ENCODE data around the gene FAM53A.

The FAM53A gene

DNA sequence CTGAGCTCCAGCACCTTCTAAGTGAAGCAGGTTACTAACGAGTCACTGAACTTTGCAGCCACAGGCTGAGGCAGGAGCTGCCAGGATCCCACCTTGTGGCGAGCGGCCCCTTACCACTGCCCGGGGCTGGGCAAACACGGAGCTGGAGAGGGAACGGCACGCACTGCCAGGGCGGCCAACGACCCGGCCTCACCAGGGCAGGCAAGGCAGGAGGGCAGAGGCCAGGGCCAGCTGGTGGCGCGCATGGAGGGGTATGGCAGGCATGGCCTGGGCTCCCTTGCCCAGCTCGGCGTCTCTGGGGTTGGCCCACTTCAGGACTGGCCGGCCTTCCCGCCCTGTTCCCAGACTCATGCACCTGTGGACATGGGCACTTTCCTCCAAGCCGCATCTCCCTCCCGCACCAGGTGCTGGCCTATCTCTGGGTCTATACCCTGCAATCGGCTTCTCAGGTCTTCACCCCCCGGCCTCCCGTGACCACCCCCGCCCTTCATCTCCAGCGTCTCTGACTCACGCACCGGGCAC, 64.9 kb downstream of the FAM53A start:
- H3K36me3 ChIP-seq (ENCODE audit: control insufficient read depth, insufficient read depth, low read length) = no peaks in the 10 kb centered on the region
- no peak for DNase-seq (ENCODE audit: low read depth, low spot score)
- WGBS (ENCODE audit: insufficient coverage, insufficient read length) = no CpG with 5 or more reads among the region's 25 CpGs
- no peaks in the 10 kb centered on the region for H3K27me3 ChIP-seq (ENCODE audit: control insufficient read depth, insufficient read depth, low read length)
- no peak overlapping the region for H3K4me3 ChIP-seq (ENCODE audit: low read length)
- no peaks in the 10 kb centered on the region; the same call in 1 of the 2 replicates for H3K4me1 ChIP-seq (ENCODE audit: control insufficient read depth, insufficient read depth, low read length)
- no peaks in the 10 kb centered on the region for H3K9me3 ChIP-seq (ENCODE audit: control insufficient read depth, insufficient read depth, low read length)
- no peak overlapping the region for H3K27ac ChIP-seq (ENCODE audit: low read length)

GRCh38 chr4:1618438-1618837, 65.7 kb downstream of the FAM53A start:
- Histone ChIP-seq H3K36me3 (ENCODE audit: control insufficient read depth, insufficient read depth, low read length) (no peaks in the 10 kb centered on the region), H3K27ac (ENCODE audit: low read length) (no peak overlapping the region), H3K9me3 (ENCODE audit: control insufficient read depth, insufficient read depth, low read length) (no peaks in the 10 kb centered on the region), H3K4me3 (ENCODE audit: low read length) (no peak overlapping the region), H3K27me3 (ENCODE audit: control insufficient read depth, insufficient read depth, low read length) (no peaks in the 10 kb centered on the region), H3K4me1 (ENCODE audit: control insufficient read depth, insufficient read depth, low read length) (no peaks in the 10 kb centered on the region; the same call in 1 of the 2 replicates)
- no CpG with 5 or more reads among the region's 12 CpGs for WGBS (ENCODE audit: insufficient coverage, insufficient read length)
- no peak for DNase-seq (ENCODE audit: low read depth, low spot score)

DNA sequence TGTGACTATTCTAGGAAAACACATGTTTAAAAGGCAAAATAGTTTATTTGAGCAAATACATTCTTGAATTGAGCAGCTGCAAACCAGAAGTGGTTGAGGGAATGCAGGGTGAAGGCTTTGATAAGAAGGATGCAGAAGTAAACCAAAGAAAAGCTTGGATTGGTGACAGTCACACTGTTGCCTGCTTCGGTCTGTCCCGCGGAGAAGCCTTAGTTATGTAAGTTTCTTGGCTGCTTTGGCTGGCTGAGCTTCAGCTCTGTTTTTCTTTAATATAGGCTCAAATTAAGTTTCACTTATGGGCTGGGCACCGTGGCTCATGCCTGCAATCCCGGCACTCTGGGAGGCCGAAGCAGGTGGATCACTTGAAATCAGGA, 67.6 kb downstream of the FAM53A start:
- DNase-seq (ENCODE audit: low read depth, low spot score) = no peak
- WGBS (ENCODE audit: insufficient coverage, insufficient read length) = no CpG with 5 or more reads among the region's 6 CpGs
- H3K27me3 ChIP-seq (ENCODE audit: control insufficient read depth, insufficient read depth, low read length) = no peaks in the 10 kb centered on the region
- no peaks in the 10 kb centered on the region for H3K36me3 ChIP-seq (ENCODE audit: control insufficient read depth, insufficient read depth, low read length)
- H3K4me1 ChIP-seq (ENCODE audit: control insufficient read depth, insufficient read depth, low read length) = no peaks in the 10 kb centered on the region; the same call in 1 of the 2 replicates
- H3K27ac ChIP-seq (ENCODE audit: low read length) = no peak overlapping the region
- H3K4me3 ChIP-seq (ENCODE audit: low read length) = no peak overlapping the region
- H3K9me3 ChIP-seq (ENCODE audit: control insufficient read depth, insufficient read depth, low read length) = no peaks in the 10 kb centered on the region

DNA sequence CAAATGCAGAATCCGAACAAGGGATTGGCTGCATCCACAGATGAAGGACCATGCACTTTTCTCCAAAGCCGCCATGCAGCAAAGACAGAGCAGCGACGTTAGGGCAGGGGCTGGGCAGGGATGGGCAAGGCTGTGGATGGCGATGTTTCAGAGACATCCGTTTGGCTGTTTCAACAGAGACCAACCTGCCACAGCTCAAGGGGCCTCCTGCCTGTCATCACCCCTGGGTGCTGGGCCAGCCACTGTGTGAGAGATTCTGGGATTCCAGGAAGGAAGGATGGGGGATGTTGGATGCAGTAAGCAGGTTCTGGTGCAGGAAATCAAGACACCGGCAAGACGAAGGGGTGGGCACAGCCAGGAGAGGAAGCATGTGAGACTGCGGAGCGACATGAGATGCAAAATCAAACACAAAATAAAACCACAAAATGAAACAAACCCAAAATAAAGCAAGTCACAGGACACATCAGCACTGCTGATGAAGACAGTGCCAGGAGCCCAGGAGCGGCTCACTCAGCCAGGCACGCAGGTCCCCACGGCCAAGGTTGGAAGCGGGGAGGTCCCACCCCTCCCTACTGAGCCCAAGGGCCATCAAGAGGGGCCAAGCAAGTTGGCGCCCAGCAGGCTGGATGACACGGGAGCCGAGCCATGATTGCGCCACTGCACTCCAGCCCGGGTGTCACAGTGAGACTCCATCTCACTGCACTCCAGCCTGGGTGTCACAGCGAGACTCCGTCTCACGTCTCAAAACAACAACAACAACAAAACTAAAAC, 68.1 kb downstream of the FAM53A start:
- no peaks in the 10 kb centered on the region for H3K9me3 ChIP-seq (ENCODE audit: control insufficient read depth, insufficient read depth, low read length)
- no CpG with 5 or more reads among the region's 22 CpGs for WGBS (ENCODE audit: insufficient coverage, insufficient read length)
- no peaks in the 10 kb centered on the region; the same call in 1 of the 2 replicates for H3K4me1 ChIP-seq (ENCODE audit: control insufficient read depth, insufficient read depth, low read length)
- no peak overlapping the region for H3K4me3 ChIP-seq (ENCODE audit: low read length)
- H3K36me3 ChIP-seq (ENCODE audit: control insufficient read depth, insufficient read depth, low read length) = no peaks in the 10 kb centered on the region
- no peak for DNase-seq (ENCODE audit: low read depth, low spot score)
- H3K27me3 ChIP-seq (ENCODE audit: control insufficient read depth, insufficient read depth, low read length) = no peaks in the 10 kb centered on the region
- no peak overlapping the region for H3K27ac ChIP-seq (ENCODE audit: low read length)

GRCh38 chr4:1614854-1615595, 69.1 kb downstream of the FAM53A start:
- no peak for DNase-seq (ENCODE audit: low read depth, low spot score)
- no CpG with 5 or more reads among the region's 37 CpGs for WGBS (ENCODE audit: insufficient coverage, insufficient read length)
- H3K36me3 ChIP-seq (ENCODE audit: control insufficient read depth, insufficient read depth, low read length) = no peaks in the 10 kb centered on the region
- H3K4me1 ChIP-seq (ENCODE audit: control insufficient read depth, insufficient read depth, low read length) = no peaks in the 10 kb centered on the region; the same call in 1 of the 2 replicates
- H3K9me3 ChIP-seq (ENCODE audit: control insufficient read depth, insufficient read depth, low read length) = no peaks in the 10 kb centered on the region
- no peaks in the 10 kb centered on the region for H3K27me3 ChIP-seq (ENCODE audit: control insufficient read depth, insufficient read depth, low read length)
- H3K4me3 ChIP-seq (ENCODE audit: low read length) = no peak overlapping the region
- no peak overlapping the region for H3K27ac ChIP-seq (ENCODE audit: low read length)

DNA sequence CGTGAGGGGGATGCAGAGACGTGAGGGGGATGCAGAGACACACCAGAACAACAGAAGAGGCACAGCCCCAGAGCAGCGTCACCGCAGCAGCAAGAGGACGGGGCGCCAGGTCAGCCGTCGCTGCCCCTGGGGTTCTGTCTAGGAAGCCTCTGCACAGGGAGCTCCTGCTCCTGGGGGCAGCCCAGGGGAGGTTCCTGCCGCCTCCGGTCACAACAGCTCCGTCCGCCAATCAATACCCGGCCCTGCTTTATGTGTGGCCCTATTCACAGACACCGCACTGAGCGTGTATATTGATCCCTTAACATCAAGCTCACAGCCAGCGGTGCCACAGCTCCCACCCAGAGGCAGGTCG, 69.6 kb downstream of the FAM53A start:
- H3K4me1 ChIP-seq (ENCODE audit: control insufficient read depth, insufficient read depth, low read length) = no peaks in the 10 kb centered on the region; the same call in 1 of the 2 replicates
- WGBS (ENCODE audit: insufficient coverage, insufficient read length) = no CpG with 5 or more reads among the region's 17 CpGs
- H3K27me3 ChIP-seq (ENCODE audit: control insufficient read depth, insufficient read depth, low read length) = no peaks in the 10 kb centered on the region
- H3K36me3 ChIP-seq (ENCODE audit: control insufficient read depth, insufficient read depth, low read length) = no peaks in the 10 kb centered on the region
- DNase-seq (ENCODE audit: low read depth, low spot score) = no peak
- no peak overlapping the region for H3K27ac ChIP-seq (ENCODE audit: low read length)
- no peaks in the 10 kb centered on the region for H3K9me3 ChIP-seq (ENCODE audit: control insufficient read depth, insufficient read depth, low read length)
- H3K4me3 ChIP-seq (ENCODE audit: low read length) = no peak overlapping the region

GRCh38 chr4:1614049-1614448, 70.1 kb downstream of the FAM53A start:
- Histone ChIP-seq H3K9me3 (ENCODE audit: control insufficient read depth, insufficient read depth, low read length) (no peaks in the 10 kb centered on the region), H3K4me1 (ENCODE audit: control insufficient read depth, insufficient read depth, low read length) (no peaks in the 10 kb centered on the region; the same call in 1 of the 2 replicates), H3K27me3 (ENCODE audit: control insufficient read depth, insufficient read depth, low read length) (no peaks in the 10 kb centered on the region), H3K4me3 (ENCODE audit: low read length) (no peak overlapping the region), H3K36me3 (ENCODE audit: control insufficient read depth, insufficient read depth, low read length) (no peaks in the 10 kb centered on the region), H3K27ac (ENCODE audit: low read length) (no peak overlapping the region)
- WGBS (ENCODE audit: insufficient coverage, insufficient read length) = no CpG with 5 or more reads among the region's 17 CpGs
- no peak for DNase-seq (ENCODE audit: low read depth, low spot score)

DNA sequence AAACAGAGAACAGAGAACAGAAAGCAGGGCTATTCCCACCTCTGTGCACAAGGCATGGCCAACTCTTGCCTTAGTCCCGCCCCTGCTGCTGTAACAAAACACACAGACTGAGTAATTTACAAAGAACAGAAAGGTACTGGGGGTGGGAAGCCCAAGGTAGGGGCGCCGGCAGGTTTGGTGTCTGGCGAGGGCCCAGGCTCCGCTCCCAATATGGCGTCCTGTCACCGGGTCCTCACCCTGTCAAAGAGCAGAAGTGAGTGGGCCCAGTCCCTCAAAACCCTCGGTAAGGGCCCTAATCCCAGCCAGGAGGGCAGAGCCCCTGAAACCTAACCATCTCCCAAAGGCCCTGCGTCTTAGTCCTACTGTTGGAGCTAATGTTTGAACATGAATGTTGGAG, 71.0 kb downstream of the FAM53A start:
- H3K36me3 ChIP-seq (ENCODE audit: control insufficient read depth, insufficient read depth, low read length) = no peaks in the 10 kb centered on the region
- H3K4me3 ChIP-seq (ENCODE audit: low read length) = no peak overlapping the region
- no peaks in the 10 kb centered on the region for H3K9me3 ChIP-seq (ENCODE audit: control insufficient read depth, insufficient read depth, low read length)
- no peaks in the 10 kb centered on the region; the same call in 1 of the 2 replicates for H3K4me1 ChIP-seq (ENCODE audit: control insufficient read depth, insufficient read depth, low read length)
- no peak overlapping the region for H3K27ac ChIP-seq (ENCODE audit: low read length)
- no CpG with 5 or more reads among the region's 9 CpGs for WGBS (ENCODE audit: insufficient coverage, insufficient read length)
- DNase-seq (ENCODE audit: low read depth, low spot score) = no peak
- H3K27me3 ChIP-seq (ENCODE audit: control insufficient read depth, insufficient read depth, low read length) = no peaks in the 10 kb centered on the region

DNA sequence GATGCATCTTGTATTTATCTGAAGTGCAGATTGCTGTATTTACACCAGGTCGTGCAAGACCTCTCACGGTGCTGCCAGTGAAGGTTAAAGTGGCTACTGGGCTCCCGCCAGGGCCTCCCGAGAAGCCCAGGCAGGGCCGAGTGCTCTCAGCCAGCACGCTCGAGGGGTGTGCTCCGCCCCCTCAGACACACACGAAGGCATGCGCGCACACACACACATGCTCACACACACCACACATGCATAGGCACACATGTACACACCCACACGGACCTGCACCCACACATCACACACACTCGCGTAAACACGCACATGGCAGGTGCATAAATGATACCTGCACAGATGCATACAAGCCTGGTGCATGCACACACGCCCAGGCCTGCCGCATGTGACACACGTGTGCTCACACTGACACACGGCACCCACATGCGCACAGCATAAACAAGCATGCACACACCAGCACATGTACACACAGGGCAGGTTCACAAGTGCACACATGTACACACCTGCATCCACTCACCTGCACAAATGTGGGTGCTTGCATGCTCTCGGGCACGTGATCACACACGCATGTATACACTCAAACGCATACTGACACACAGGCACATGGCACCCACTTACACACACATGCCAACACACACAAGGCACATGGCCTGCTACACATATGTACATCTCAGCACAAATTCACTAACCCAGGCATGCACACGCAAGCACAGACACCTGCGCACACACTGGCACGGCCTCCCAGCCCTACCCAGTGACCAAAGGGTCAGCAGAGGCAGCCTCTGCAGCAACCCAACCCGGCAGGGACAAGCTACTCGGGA, 71.6 kb downstream of the FAM53A start:
- no peaks in the 10 kb centered on the region for H3K27me3 ChIP-seq (ENCODE audit: control insufficient read depth, insufficient read depth, low read length)
- no peaks in the 10 kb centered on the region for H3K36me3 ChIP-seq (ENCODE audit: control insufficient read depth, insufficient read depth, low read length)
- DNase-seq (ENCODE audit: low read depth, low spot score) = no peak
- no CpG with 5 or more reads among the region's 29 CpGs for WGBS (ENCODE audit: insufficient coverage, insufficient read length)
- no peak overlapping the region for H3K4me3 ChIP-seq (ENCODE audit: low read length)
- no peaks in the 10 kb centered on the region; the same call in 1 of the 2 replicates for H3K4me1 ChIP-seq (ENCODE audit: control insufficient read depth, insufficient read depth, low read length)
- no peak overlapping the region for H3K27ac ChIP-seq (ENCODE audit: low read length)
- H3K9me3 ChIP-seq (ENCODE audit: control insufficient read depth, insufficient read depth, low read length) = no peaks in the 10 kb centered on the region

DNA sequence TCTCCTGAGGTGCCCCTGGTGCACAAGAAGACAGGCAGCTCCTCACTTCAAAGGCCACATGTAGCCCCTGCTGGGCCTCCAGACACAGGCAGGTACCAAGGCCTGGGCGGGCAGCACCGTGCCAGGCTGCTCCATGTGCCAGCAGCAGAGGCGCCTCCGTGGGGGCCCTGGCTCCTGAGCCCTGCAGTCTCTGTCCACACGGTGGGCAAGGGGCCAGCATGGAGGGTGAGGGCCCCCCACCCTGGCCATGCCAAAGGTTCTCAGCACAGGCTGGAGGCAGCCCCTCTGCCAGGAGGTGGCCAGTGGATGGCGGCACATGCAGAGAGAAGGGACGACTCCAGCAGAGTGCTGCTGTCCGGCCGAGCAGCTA, 72.6 kb downstream of the FAM53A start:
- Histone ChIP-seq H3K4me1 (ENCODE audit: control insufficient read depth, insufficient read depth, low read length) (no peaks in the 10 kb centered on the region; the same call in 1 of the 2 replicates), H3K27me3 (ENCODE audit: control insufficient read depth, insufficient read depth, low read length) (no peaks in the 10 kb centered on the region), H3K4me3 (ENCODE audit: low read length) (no peak overlapping the region), H3K36me3 (ENCODE audit: control insufficient read depth, insufficient read depth, low read length) (no peaks in the 10 kb centered on the region), H3K9me3 (ENCODE audit: control insufficient read depth, insufficient read depth, low read length) (no peaks in the 10 kb centered on the region), H3K27ac (ENCODE audit: low read length) (no peak overlapping the region)
- DNase-seq (ENCODE audit: low read depth, low spot score) = no peak
- no CpG with 5 or more reads among the region's 9 CpGs for WGBS (ENCODE audit: insufficient coverage, insufficient read length)

All from iPS DF 6.9 (cell line).